H1 (cell line): Measurements from ENCODE around the gene HSPA4L. TPM values are rescaled to one million over a fixed set of nuclear protein-coding genes. Genes with fewer than 3 reads are reported as not detected.

Experiments
- CTCF ChIA-PET: fragments of 300-600 bp; sonication (Branson Sonifier 250); formaldehyde crosslinking; loops from one replicate; lab custom pipeline; 2021; ENCODE audit not compliant: partially characterized antibody; lab: Charles Lee
- POLR2A ChIA-PET: fragments of 300-600 bp; sonication (Branson Sonifier 250); formaldehyde crosslinking; loops from one replicate; lab custom pipeline; 2021; ENCODE audit warnings: inconsistent platforms; ENCODE audit not compliant: partially characterized antibody; lab: Charles Lee
- DNase-seq, 2 experiments: peaks; one replicate each; pipeline versions ENCODE4 v3.0.0 to v3.0.0-alpha.2; 2010 to 2022; ENCODE audit warnings: low spot score in 2 of 2, low read depth in 1 of 2, mixed read lengths in 1 of 2
- FAIRE-seq: peaks from 2 replicates; lab custom pipeline; 2011; peaks lifted over from hg19 to GRCh38; lab: Jason Lieb, UNC
- H2AFZ ChIP-seq: 2 replicates; pipeline ENCODE4 v1.8.1; 2012; ENCODE audit warnings: low read length, inconsistent platforms
- H2AK5ac ChIP-seq: 2 replicates; pipeline ENCODE4 v1.6.1; 2013; ENCODE audit warnings: low read depth, low read length
- H2BK120ac ChIP-seq: replicated peaks from 2 replicates; pipeline ENCODE3; 2013; ENCODE audit warnings: low read depth, low read length, inconsistent platforms
- H2BK12ac ChIP-seq: 2 replicates; pipeline ENCODE4 v1.6.1; 2013; ENCODE audit warnings: low read depth, low read length
- H2BK15ac ChIP-seq: 2 replicates; pipeline ENCODE4 v1.6.1; 2013; ENCODE audit warnings: low read length
- H2BK20ac ChIP-seq: 2 replicates; pipeline ENCODE4 v1.6.1; 2013; ENCODE audit warnings: low read length
- H2BK5ac ChIP-seq: 2 replicates; pipeline ENCODE4 v1.6.1; 2013; ENCODE audit warnings: low read depth, low read length
- H3K14ac ChIP-seq: 2 replicates; pipeline ENCODE4 v1.6.1; 2013; ENCODE audit warnings: inconsistent platforms; ENCODE audit not compliant: insufficient read length
- H3K18ac ChIP-seq: 2 replicates; pipeline ENCODE4 v1.6.1; 2013; ENCODE audit warnings: low read length; ENCODE audit errors: extremely low read depth
- H3K23ac ChIP-seq: 2 replicates; pipeline ENCODE4 v1.6.1; 2013; ENCODE audit warnings: inconsistent platforms; ENCODE audit not compliant: insufficient read length
- H3K23me2 ChIP-seq: 2 replicates; pipeline ENCODE4 v1.6.1; 2013; ENCODE audit warnings: low read depth, low read length
- H3K27ac ChIP-seq: 2 replicates; pipeline ENCODE4 v1.6.1; 2011; ENCODE audit warnings: low read depth, low read length, inconsistent platforms
- H3K27me3 ChIP-seq, 4 experiments: replicated peaks in 1 of 4; 1 replicate in 1 of 4; 2 replicates in 3 of 4; pipeline versions ENCODE4 v1.6.1 to v1.8.1; 2011 to 2013; ENCODE audit warnings: low read length in 3 of 4, mild to moderate bottlenecking in 3 of 4, inconsistent platforms in 2 of 4, mixed read lengths in 2 of 4, moderate library complexity in 1 of 4; ENCODE audit not compliant: control insufficient read depth in 3 of 4, insufficient read depth in 3 of 4; ENCODE audit errors: extremely low read depth in 1 of 4
- H3K36me3 ChIP-seq, 4 experiments: 2 replicates each; pipeline versions ENCODE4 v1.6.1 to v1.8.1; 2011 to 2013; ENCODE audit warnings: mild to moderate bottlenecking in 4 of 4, low read length in 3 of 4, moderate library complexity in 2 of 4, control low read depth in 1 of 4, inconsistent platforms in 1 of 4; ENCODE audit not compliant: insufficient read depth in 4 of 4, control insufficient read depth in 2 of 4
- H3K4ac ChIP-seq: replicated peaks from 2 replicates; pipeline ENCODE3; 2013; ENCODE audit warnings: low read length, low read depth, mixed read lengths, inconsistent platforms; ENCODE audit not compliant: insufficient read length
- H3K4me1 ChIP-seq, 4 experiments: replicated peaks in 1 of 4; 1 replicate in 1 of 4; 2 replicates in 3 of 4; pipeline versions ENCODE4 v1.6.1 to v1.8.1; 2011 to 2013; ENCODE audit warnings: low read length in 3 of 4, inconsistent platforms in 2 of 4, mixed read lengths in 1 of 4; ENCODE audit not compliant: insufficient read depth in 4 of 4, control insufficient read depth in 3 of 4
- H3K4me2 ChIP-seq, 2 experiments: 2 replicates each; pipeline versions ENCODE4 v1.6.1 to v1.8.1; 2011 to 2013; ENCODE audit warnings: low read depth in 2 of 2, low read length in 2 of 2, control low read depth in 1 of 2, inconsistent platforms in 1 of 2, mild to moderate bottlenecking in 1 of 2; ENCODE audit not compliant: insufficient read depth in 1 of 2
- H3K4me3 ChIP-seq, 4 experiments: fragments of 200-600, 300-600 bp in 1 of 4; sonication (generic), shearing (Covaris generic), sonication (Bioruptor Twin) in 1 of 4; 2 replicates each; pipeline versions ENCODE4 v1.5.1 to v1.8.1; 2011 to 2016; ENCODE audit warnings: low read length in 4 of 4, low read depth in 3 of 4, control low read depth in 2 of 4, inconsistent platforms in 2 of 4, mild to moderate bottlenecking in 2 of 4, mixed read lengths in 1 of 4, moderate library complexity in 1 of 4; ENCODE audit not compliant: insufficient read depth in 2 of 4; ENCODE audit errors: extremely low read depth in 1 of 4
- H3K56ac ChIP-seq: replicated peaks from 2 replicates; pipeline ENCODE3; 2013; ENCODE audit warnings: low read depth, mild to moderate bottlenecking, mixed read lengths, low read length, inconsistent platforms; ENCODE audit not compliant: insufficient read length
- H3K79me1 ChIP-seq: 2 replicates; pipeline ENCODE4 v1.6.1; 2013; ENCODE audit warnings: low read depth, low read length, control low read depth
- H3K79me2 ChIP-seq, 2 experiments: 2 replicates each; pipeline versions ENCODE4 v1.6.1 to v1.8.1; 2012 to 2013; ENCODE audit warnings: low read length in 2 of 2, mild to moderate bottlenecking in 2 of 2, inconsistent platforms in 1 of 2; ENCODE audit not compliant: insufficient read depth in 2 of 2, control insufficient read depth in 1 of 2
- H3K9ac ChIP-seq, 4 experiments: replicated peaks in 1 of 4; 1 replicate in 1 of 4; 2 replicates in 3 of 4; pipeline versions ENCODE4 v1.6.1 to v1.8.1; 2011 to 2013; ENCODE audit warnings: low read depth in 3 of 4, low read length in 3 of 4, control low read depth in 2 of 4, mild to moderate bottlenecking in 2 of 4, moderate library complexity in 2 of 4, inconsistent platforms in 1 of 4; ENCODE audit errors: extremely low read depth in 1 of 4
- H3K9me3 ChIP-seq, 2 experiments: 2 replicates each; pipeline versions ENCODE4 v1.6.1 to v1.8.1; 2012 to 2013; ENCODE audit warnings: mild to moderate bottlenecking in 2 of 2, moderate library complexity in 2 of 2, control low read depth in 1 of 2, inconsistent platforms in 1 of 2, low read depth in 1 of 2, low read length in 1 of 2, mixed read lengths in 1 of 2; ENCODE audit not compliant: insufficient read depth in 2 of 2
- H4K20me1 ChIP-seq, 2 experiments: replicated peaks in 1 of 2; 2 replicates each; pipeline versions ENCODE3 to v1.8.1; 2011 to 2013; ENCODE audit warnings: inconsistent platforms in 2 of 2, low read length in 2 of 2, mild to moderate bottlenecking in 1 of 2; ENCODE audit not compliant: insufficient read depth in 2 of 2, control insufficient read depth in 1 of 2
- H4K5ac ChIP-seq: 2 replicates; pipeline ENCODE4 v1.6.1; 2013; ENCODE audit warnings: low read length, low read depth, mixed read lengths, inconsistent platforms; ENCODE audit not compliant: insufficient read length
- H4K8ac ChIP-seq: 2 replicates; pipeline ENCODE4 v1.8.0; 2013; ENCODE audit warnings: mild to moderate bottlenecking, moderate library complexity, low read length, inconsistent platforms; ENCODE audit not compliant: insufficient read depth; ENCODE audit errors: extremely low read depth
- H4K91ac ChIP-seq: replicated peaks from 2 replicates; pipeline ENCODE3; 2013; ENCODE audit warnings: low read length, mixed read lengths, inconsistent platforms; ENCODE audit not compliant: insufficient read length
- ASH2L ChIP-seq: fragments of 200-600, 300-600 bp; sonication (generic); IDR thresholded peaks from one replicate; pipeline ENCODE4 v1.7.1; 2017; ENCODE audit warnings: low read length
- ATF2 ChIP-seq: IDR thresholded peaks from 2 replicates; pipeline ENCODE4 v1.6.1; 2012; ENCODE audit warnings: low read length, inconsistent platforms
- CTBP2 ChIP-seq: IDR thresholded peaks from 2 replicates; pipeline ENCODE4 v1.7.0; 2011; ENCODE audit warnings: borderline replicate concordance, mild to moderate bottlenecking, moderate library complexity, mixed read lengths, low read length; ENCODE audit not compliant: insufficient read depth, insufficient read length
- KDM1A ChIP-seq: fragments of 200-600, 300-600 bp; sonication (generic); IDR thresholded peaks from 2 replicates; pipeline ENCODE4 v1.7.1; 2016; ENCODE audit warnings: mild to moderate bottlenecking, low read length, borderline replicate concordance
- MAX ChIP-seq: IDR thresholded peaks from 2 replicates; pipeline ENCODE4 v1.6.1; 2012; ENCODE audit warnings: inconsistent platforms
- NRF1 ChIP-seq: IDR thresholded peaks from 2 replicates; pipeline ENCODE4 v1.6.1; 2011; ENCODE audit warnings: mild to moderate bottlenecking, low read depth, low read length, improper control_type of control experiment
- RBBP5 ChIP-seq: IDR thresholded peaks from 2 replicates; pipeline ENCODE4 v1.7.1; 2012; ENCODE audit warnings: low read depth, mild to moderate bottlenecking, inconsistent platforms, low read length, moderate library complexity, borderline replicate concordance
- RFX5 ChIP-seq: IDR thresholded peaks from 2 replicates; pipeline ENCODE4 v1.6.1; 2011; ENCODE audit warnings: low read depth, low read length, improper control_type of control experiment, borderline replicate concordance
- SIRT6 ChIP-seq: IDR thresholded peaks from one replicate; pipeline ENCODE4 v1.7.1; 2012; ENCODE audit warnings: low read length, inconsistent platforms
- SRF ChIP-seq: IDR thresholded peaks from 2 replicates; pipeline ENCODE4 v1.6.1; 2011; ENCODE audit warnings: mild to moderate bottlenecking, low read depth, low read length, moderate library complexity
- WGBS, 2 experiments: shearing (Covaris generic) in 1 of 2; methylation state at CpG; one replicate each; pipeline versions ENCODE4 v1.1.6 to v1.1.7; 2013 to 2015; ENCODE audit warnings: low lambda C conversion rate in 2 of 2, mixed read lengths in 2 of 2, inconsistent platforms in 1 of 2, low coverage in 1 of 2, missing lambda C conversion rate in 1 of 2; ENCODE audit not compliant: insufficient replicate concordance in 2 of 2, insufficient coverage in 1 of 2, insufficient read length in 1 of 2; ENCODE audit errors: extremely low coverage in 1 of 2, missing lambda C conversion rate in 1 of 2; 5-methylcytosine and 5-hydroxymethylcytosine counted together
- polyA plus RNA-seq, 7 experiments: library from polyadenylated mRNA; depleted of rRNA in 3 of 7; stranded (reverse) in 5 of 7; unstranded in 2 of 7; fragments of >200 nt in 5 of 7; fragments of 200-250 nt in 2 of 7; gene quantifications; 1 replicate in 5 of 7; 2 replicates in 1 of 7; 4 replicates in 1 of 7; pipeline versions ENCODE4 v1.2.1 to v1.2.3, GENCODE V29; 2011 to 2013; ENCODE audit warnings: missing spikeins in 2 of 7, mixed read lengths in 2 of 7
- total RNA-seq: library from RNA; stranded (reverse); fragmentation: NEBNext Ultra II Directional; extraction: Animal tissue kit (Norgen Biotek cat#: 25700); gene quantifications from 2 replicates; pipeline ENCODE4 v1.2.1, GENCODE V29; 2021
- TF ChIP-seq, protein P1 (sequence below): IDR thresholded peaks from 2 replicates; pipeline ENCODE4 v1.6.1; 2011; ENCODE audit warnings: low read depth, mild to moderate bottlenecking, low read length; ENCODE audit not compliant: insufficient read depth

The HSPA4L gene
- total and polyA plus RNA-seq, 2 of the 8 experiments (the other 6 are each of a cell fraction or from before 2014, with no cell fraction given), result 0.65 to 4.7 TPM

GRCh38 chr4:127870688-127871087 is 88.6 kb downstream of the HSPA4L start:
- no peak overlapping the region for H2BK15ac ChIP-seq
- no peak overlapping the region for H2BK5ac ChIP-seq
- ChIA-PET CTCF (no interaction called here), POLR2A (interaction anchor here (3.4 kb wide), 1 partner anchor 10 kb away, joined by 13 read pairs; the partner anchor contains the start of gene PLK4)
- H3K79me2 ChIP-seq, result no peaks in the 10 kb centered on the region
- no peak overlapping the region for H3K14ac ChIP-seq
- no peak overlapping the region for H3K18ac ChIP-seq
- no peaks in the 10 kb centered on the region for H3K27me3 ChIP-seq
- no peaks in the 10 kb centered on the region for H3K4me1 ChIP-seq
- H2BK20ac ChIP-seq, result no peak overlapping the region
- no peak overlapping the region for H4K91ac ChIP-seq
- H3K36me3 ChIP-seq, result peaks cover 0 to 5% (median 0%) of the 10 kb centered on the region in 4 experiments; a peak in 2 of 8 replicates
- H3K56ac ChIP-seq, result no peak overlapping the region
- no peaks in the 10 kb centered on the region for H3K79me1 ChIP-seq
- no peak overlapping the region for H2BK120ac ChIP-seq
- H2BK12ac ChIP-seq, result no peak overlapping the region
- H3K4ac ChIP-seq, result no peak overlapping the region
- H2AK5ac ChIP-seq, result no peak overlapping the region; the same call in 1 of the 2 replicates
- H4K8ac ChIP-seq, result no peak overlapping the region
- H3K4me3 ChIP-seq, result no peak overlapping the region
- no peaks in the 10 kb centered on the region for H3K23me2 ChIP-seq
- H3K9ac ChIP-seq, result no peak overlapping the region; a peak in 1 of 7 replicates
- H3K4me2 ChIP-seq, result no peak overlapping the region
- no peak overlapping the region for H3K27ac ChIP-seq
- H3K23ac ChIP-seq, result no peak overlapping the region
- H4K20me1 ChIP-seq, result no peaks in the 10 kb centered on the region
- FAIRE-seq (no peak), DNase-seq (no peak)
- H2AFZ ChIP-seq, result no peak overlapping the region
- no peaks in the 10 kb centered on the region for H3K9me3 ChIP-seq
- 80% methylated on average over 3 of the region's 3 CpGs; no CpG with 5 or more reads in 1 of the 2 experiments for WGBS, 2 experiments
- no peak overlapping the region for H4K5ac ChIP-seq
- TF ChIP-seq SRF (no peak), ASH2L (no peak), KDM1A (no peak), RFX5 (no peak), NRF1 (no peak), MAX (no peak), SIRT6 (no peak), CTBP2 (no peak), ATF2 (no peak), RBBP5 (no peak)
- TF ChIP-seq, protein P1, sequence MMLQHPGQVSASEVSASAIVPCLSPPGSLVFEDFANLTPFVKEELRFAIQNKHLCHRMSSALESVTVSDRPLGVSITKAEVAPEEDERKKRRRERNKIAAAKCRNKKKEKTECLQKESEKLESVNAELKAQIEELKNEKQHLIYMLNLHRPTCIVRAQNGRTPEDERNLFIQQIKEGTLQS, result no peak
